Liver (tissue), 9 donors: ENCODE results near the gene SPECC1L. TPM values are rescaled to one million over a fixed set of nuclear protein-coding genes. Genes with fewer than 3 reads are reported as not detected.

Experiments used
- DNase-seq: peaks from one replicate; pipeline ENCODE4 v3.0.0-alpha.2; 2017; ENCODE audit warnings: low spot score
- H3K27ac ChIP-seq, 2 donors: one replicate each; pipeline ENCODE4 v1.7.0; 2013; ENCODE audit warnings: inconsistent platforms in 2 of 2, low read length in 2 of 2, control low read depth in 1 of 2, low read depth in 1 of 2, mild to moderate bottlenecking in 1 of 2
- H3K27me3 ChIP-seq, 4 donors: one replicate each; pipeline versions ENCODE4 v1.6.1 to v1.7.0; 2013; ENCODE audit warnings: low read length in 3 of 4, inconsistent platforms in 1 of 4, mild to moderate bottlenecking in 1 of 4, moderate library complexity in 1 of 4; ENCODE audit not compliant: control insufficient read depth in 4 of 4, insufficient read depth in 4 of 4
- H3K36me3 ChIP-seq, 4 donors: one replicate each; pipeline versions ENCODE4 v1.6.1 to v1.7.0; 2013; ENCODE audit warnings: low read length in 3 of 4, mild to moderate bottlenecking in 3 of 4, low read depth in 1 of 4, moderate library complexity in 1 of 4; ENCODE audit not compliant: control insufficient read depth in 4 of 4, insufficient read depth in 3 of 4
- H3K4me1 ChIP-seq, 4 donors: one replicate each; pipeline versions ENCODE4 v1.6.1 to v1.7.0; 2013; ENCODE audit warnings: low read length in 3 of 4, mild to moderate bottlenecking in 3 of 4, moderate library complexity in 1 of 4; ENCODE audit not compliant: control insufficient read depth in 4 of 4, insufficient read depth in 4 of 4
- H3K4me3 ChIP-seq, 3 donors: one replicate each; pipeline versions ENCODE4 v1.6.1 to v1.7.0; 2013; ENCODE audit warnings: low read length in 3 of 3, control low read depth in 1 of 3, low read depth in 1 of 3, mild to moderate bottlenecking in 1 of 3
- H3K9ac ChIP-seq, 2 donors: one replicate each; pipeline ENCODE4 v1.7.0; 2013; ENCODE audit warnings: low read length in 2 of 2, mild to moderate bottlenecking in 2 of 2, moderate library complexity in 2 of 2, control low read depth in 1 of 2, low read depth in 1 of 2
- H3K9me3 ChIP-seq, 4 donors: one replicate each; pipeline versions ENCODE4 v1.6.1 to v1.7.0; 2013; ENCODE audit warnings: low read length in 3 of 4; ENCODE audit not compliant: control insufficient read depth in 4 of 4
- ATF3 ChIP-seq: IDR thresholded peaks from 2 replicates; pipeline ENCODE4 v1.6.1; 2016; ENCODE audit warnings: antibody characterized with exemption
- EGR1 ChIP-seq, 2 donors: IDR thresholded peaks; 2 replicates each; pipeline ENCODE4 v1.6.1; 2016 to 2018; ENCODE audit warnings: antibody characterized with exemption in 2 of 2, low read depth in 2 of 2
- FOXA1 ChIP-seq: IDR thresholded peaks from 2 replicates; pipeline ENCODE4 v1.6.1; 2016; ENCODE audit warnings: antibody characterized with exemption
- GABPA ChIP-seq, 2 donors: IDR thresholded peaks in 1 of 2; conservative IDR thresholded peaks in 1 of 2; 2 replicates each; pipeline ENCODE4 v1.6.1; 2016; ENCODE audit warnings: antibody characterized with exemption in 2 of 2, mild to moderate bottlenecking in 1 of 2, moderate library complexity in 1 of 2
- JUND ChIP-seq, 2 donors: IDR thresholded peaks; 2 replicates each; pipeline ENCODE4 v1.6.1; 2016; ENCODE audit warnings: antibody characterized with exemption in 2 of 2
- MAX ChIP-seq: IDR thresholded peaks from 2 replicates; pipeline ENCODE4 v1.6.1; 2016; ENCODE audit warnings: antibody characterized with exemption
- NR2F2 ChIP-seq: IDR thresholded peaks from 2 replicates; pipeline ENCODE4 v1.6.1; 2016; ENCODE audit warnings: antibody characterized with exemption
- RAD21 ChIP-seq, 2 donors: IDR thresholded peaks; 2 replicates each; pipeline ENCODE4 v1.6.1; 2016; ENCODE audit warnings: antibody characterized with exemption in 2 of 2, mild to moderate bottlenecking in 2 of 2
- RXRA ChIP-seq, 2 donors: IDR thresholded peaks; 2 replicates each; pipeline ENCODE4 v1.6.1; 2017 to 2018; ENCODE audit warnings: antibody characterized with exemption in 2 of 2, mild to moderate bottlenecking in 1 of 2
- TAF1 ChIP-seq: conservative IDR thresholded peaks from 2 replicates; pipeline ENCODE4 v1.6.1; 2016; ENCODE audit warnings: antibody characterized with exemption, mild to moderate bottlenecking
- YY1 ChIP-seq: IDR thresholded peaks from 2 replicates; pipeline ENCODE4 v1.6.1; 2016; ENCODE audit warnings: antibody characterized with exemption, mild to moderate bottlenecking
- WGBS: extraction: QIAGEN DNeasy Blood & Tissue Kit; methylation state at CpG from one replicate; pipeline ENCODE4 v1.1.7; 2013; 5-methylcytosine and 5-hydroxymethylcytosine counted together
- polyA plus RNA-seq, 2 donors: library from polyadenylated mRNA; stranded (reverse) in 1 of 2; unstranded in 1 of 2; fragments of 200-250 nt in 1 of 2; fragments of >200 nt in 1 of 2; fragmentation: Nextera tagmentation in 1 of 2; extraction: Ambion mirVana in 1 of 2; gene quantifications; one replicate each; pipeline versions ENCODE4 v1.2.1 to v1.2.3, GENCODE V29; 2013 to 2015
- total RNA-seq, 2 donors: library from RNA; depleted of rRNA; stranded (reverse); fragments of >200 nt; gene quantifications; one replicate each; pipeline ENCODE4 v1.2.3, GENCODE V29; 2014
- TF ChIP-seq, protein P1 (sequence below): IDR thresholded peaks from 2 replicates; pipeline ENCODE4 v1.6.1; 2016; ENCODE audit warnings: antibody characterized with exemption
- TF ChIP-seq, protein P2 (sequence below): fragments of 150-350 bp; IDR thresholded peaks from 2 replicates; pipeline ENCODE4 v1.5.1; 2017; ENCODE audit warnings: improper control_type of control experiment, low read depth, low read length; ENCODE audit not compliant: missing input control
- donor health status: healthy.
- donor health status: healthy.
- donor health status: healthy.
- donor health status: healthy.
- donor health status: healthy.

The SPECC1L gene
- total and polyA plus RNA-seq, 4 donors: 5.4 to 22.3 (median 12.3) TPM

DNA sequence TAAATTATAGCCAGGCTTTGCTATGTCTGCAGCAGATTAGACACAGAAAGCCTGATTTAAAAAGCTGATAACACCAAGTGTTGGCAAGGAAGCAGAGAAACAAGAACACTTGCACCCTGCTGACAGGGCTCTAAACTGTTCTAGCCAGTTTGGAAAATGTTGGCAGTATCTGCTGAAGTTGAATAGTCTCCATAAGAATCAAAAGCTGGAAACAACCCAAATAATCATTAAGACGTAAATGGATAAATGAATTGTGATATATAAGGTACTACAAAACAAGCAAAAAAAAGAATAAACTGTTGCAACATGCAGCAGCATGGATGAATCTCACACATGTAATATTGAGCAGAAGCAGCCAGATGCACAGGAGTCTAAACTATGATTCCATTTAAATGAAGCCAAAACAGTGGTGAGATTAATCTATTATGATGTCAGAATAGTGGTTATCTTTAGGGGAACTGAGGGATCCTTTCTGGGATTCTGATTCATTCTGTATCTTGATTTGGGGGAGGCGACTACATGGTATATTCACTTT lies 116.4 kb downstream of the SPECC1L start:
- Histone ChIP-seq H3K4me1 (no peaks in the 10 kb centered on the region), H3K27me3 (no peaks in the 10 kb centered on the region), H3K36me3 (peaks cover 0 to 3% (median under 1%) of the 10 kb centered on the region in 4 donors), H3K27ac (no peak overlapping the region), H3K9me3 (no peaks in the 10 kb centered on the region), H3K4me3 (no peak overlapping the region), H3K9ac (no peak overlapping the region)
- DNase-seq: no peak
- 87% methylated on average over 2 of the region's 2 CpGs for WGBS
- TF ChIP-seq RXRA (IDR thresholded peaks at IDR 0.05) (no peak), RAD21 (IDR thresholded peaks at IDR 0.05) (no peak), JUND (IDR thresholded peaks at IDR 0.05) (no peak)

DNA sequence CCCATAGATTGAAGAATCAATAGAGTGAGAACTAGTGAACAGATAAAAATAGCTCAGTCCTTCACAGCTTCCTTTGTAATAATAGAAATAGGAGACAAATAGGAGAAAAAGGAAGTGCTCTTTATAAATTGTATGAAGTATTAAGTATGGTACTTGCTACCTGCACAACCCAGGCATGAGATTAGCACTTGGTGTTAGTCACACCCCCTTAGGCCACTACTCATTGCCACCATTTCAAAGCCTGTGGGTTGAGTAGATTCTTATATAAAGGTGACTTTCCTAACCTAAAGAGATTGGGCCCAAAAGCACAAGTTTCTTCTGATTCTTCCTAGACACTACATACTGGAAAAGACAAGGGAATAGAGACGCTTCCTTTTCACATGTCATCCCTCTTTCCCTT lies 119.0 kb downstream of the SPECC1L start:
- Histone ChIP-seq H3K4me1 (no peaks in the 10 kb centered on the region), H3K27ac (no peak overlapping the region), H3K36me3 (peaks cover 0 to 6% (median 3%) of the 10 kb centered on the region in 4 donors), H3K9ac (no peak overlapping the region), H3K9me3 (no peaks in the 10 kb centered on the region), H3K27me3 (no peaks in the 10 kb centered on the region), H3K4me3 (no peak overlapping the region)
- WGBS: 98% methylated on average over 1 of the region's 1 CpG
- no peak for DNase-seq
- TF ChIP-seq RXRA (IDR thresholded peaks at IDR 0.05) (no peak), TAF1 (no peak), ATF3 (no peak), YY1 (no peak), MAX (no peak), FOXA1 (no peak)
- TF ChIP-seq, protein P1, sequence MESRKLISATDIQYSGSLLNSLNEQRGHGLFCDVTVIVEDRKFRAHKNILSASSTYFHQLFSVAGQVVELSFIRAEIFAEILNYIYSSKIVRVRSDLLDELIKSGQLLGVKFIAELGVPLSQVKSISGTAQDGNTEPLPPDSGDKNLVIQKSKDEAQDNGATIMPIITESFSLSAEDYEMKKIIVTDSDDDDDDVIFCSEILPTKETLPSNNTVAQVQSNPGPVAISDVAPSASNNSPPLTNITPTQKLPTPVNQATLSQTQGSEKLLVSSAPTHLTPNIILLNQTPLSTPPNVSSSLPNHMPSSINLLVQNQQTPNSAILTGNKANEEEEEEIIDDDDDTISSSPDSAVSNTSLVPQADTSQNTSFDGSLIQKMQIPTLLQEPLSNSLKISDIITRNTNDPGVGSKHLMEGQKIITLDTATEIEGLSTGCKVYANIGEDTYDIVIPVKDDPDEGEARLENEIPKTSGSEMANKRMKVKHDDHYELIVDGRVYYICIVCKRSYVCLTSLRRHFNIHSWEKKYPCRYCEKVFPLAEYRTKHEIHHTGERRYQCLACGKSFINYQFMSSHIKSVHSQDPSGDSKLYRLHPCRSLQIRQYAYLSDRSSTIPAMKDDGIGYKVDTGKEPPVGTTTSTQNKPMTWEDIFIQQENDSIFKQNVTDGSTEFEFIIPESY: no peak
- TF ChIP-seq, protein P2, sequence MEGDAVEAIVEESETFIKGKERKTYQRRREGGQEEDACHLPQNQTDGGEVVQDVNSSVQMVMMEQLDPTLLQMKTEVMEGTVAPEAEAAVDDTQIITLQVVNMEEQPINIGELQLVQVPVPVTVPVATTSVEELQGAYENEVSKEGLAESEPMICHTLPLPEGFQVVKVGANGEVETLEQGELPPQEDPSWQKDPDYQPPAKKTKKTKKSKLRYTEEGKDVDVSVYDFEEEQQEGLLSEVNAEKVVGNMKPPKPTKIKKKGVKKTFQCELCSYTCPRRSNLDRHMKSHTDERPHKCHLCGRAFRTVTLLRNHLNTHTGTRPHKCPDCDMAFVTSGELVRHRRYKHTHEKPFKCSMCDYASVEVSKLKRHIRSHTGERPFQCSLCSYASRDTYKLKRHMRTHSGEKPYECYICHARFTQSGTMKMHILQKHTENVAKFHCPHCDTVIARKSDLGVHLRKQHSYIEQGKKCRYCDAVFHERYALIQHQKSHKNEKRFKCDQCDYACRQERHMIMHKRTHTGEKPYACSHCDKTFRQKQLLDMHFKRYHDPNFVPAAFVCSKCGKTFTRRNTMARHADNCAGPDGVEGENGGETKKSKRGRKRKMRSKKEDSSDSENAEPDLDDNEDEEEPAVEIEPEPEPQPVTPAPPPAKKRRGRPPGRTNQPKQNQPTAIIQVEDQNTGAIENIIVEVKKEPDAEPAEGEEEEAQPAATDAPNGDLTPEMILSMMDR: no peak

- Histone ChIP-seq H3K4me1 (no peaks in the 10 kb centered on the region), H3K27ac (no peak overlapping the region)
Measured at GRCh38 chr22:24390156-24390555, 119.5 kb downstream of the SPECC1L start.

More at GRCh38 chr22:24390156-24390555, 119.5 kb downstream of the SPECC1L start:
- H3K36me3 ChIP-seq: peaks cover 0 to 6% (median 3%) of the 10 kb centered on the region in 4 donors
- TF ChIP-seq ATF3 (no peak), TAF1 (no peak), RXRA (IDR thresholded peaks at IDR 0.05) (no peak), RAD21 (IDR thresholded peaks at IDR 0.05) (no peak), YY1 (no peak), MAX (no peak), FOXA1 (no peak), EGR1 (IDR thresholded peaks at IDR 0.05; ENCODE audit: low read depth in 2 of 2) (no peak), GABPA (IDR thresholded peaks at IDR 0.05 in 1 of 2, conservative IDR thresholded peaks at IDR 0.05 in 1 of 2) (no peak), NR2F2 (no peak)
- TF ChIP-seq, protein P2: no peak
- TF ChIP-seq, protein P1: no peak
- 88% methylated on average over 2 of the region's 2 CpGs for WGBS
- no peak overlapping the region for H3K9ac ChIP-seq
- no peaks in the 10 kb centered on the region for H3K9me3 ChIP-seq
- H3K27me3 ChIP-seq: no peaks in the 10 kb centered on the region
- H3K4me3 ChIP-seq: no peak overlapping the region
- no peak for DNase-seq
